B cell (primary cell): ENCODE results near the gene LRCOL1. TPM values are rescaled to one million over a fixed set of nuclear protein-coding genes. Genes with fewer than 3 reads are reported as not detected.

Experiments used
- ATAC-seq: fragments of 200-7000 bp; cut with Tn5 transposase; one replicate; pipeline ENCODE4 v1.10.0; 2021; ENCODE audit warnings: low read depth, mild to moderate bottlenecking, moderate number of reproducible peaks, moderate library complexity
- CTCF ChIA-PET: fragments of 350-600 bp; sonication (Branson Sonifier 250); formaldehyde crosslinking; loops from one replicate; lab custom pipeline; 2021; ENCODE audit warnings: antibody characterized with exemption, inconsistent platforms; lab: Charles Lee
- POLR2A ChIA-PET: fragments of 350-600 bp; sonication (Branson Sonifier 250); formaldehyde crosslinking; loops from one replicate; lab custom pipeline; 2021; ENCODE audit warnings: antibody characterized with exemption; lab: Charles Lee
- DNase-seq: peaks from one replicate; pipeline ENCODE4 v3.0.0; 2013
- H2AFZ ChIP-seq: 2 replicates; pipeline ENCODE4 v1.6.1; 2012; ENCODE audit warnings: mild to moderate bottlenecking, low read depth, low read length; ENCODE audit not compliant: insufficient read depth, poor library complexity, severe bottlenecking
- H3K27ac ChIP-seq, 2 donors: 1 replicate in 1 of 2; 2 replicates in 1 of 2; pipeline ENCODE4 v1.5.1; 2012 to 2013; ENCODE audit warnings: low read length in 2 of 2, mild to moderate bottlenecking in 2 of 2, moderate library complexity in 1 of 2
- H3K27me3 ChIP-seq, 4 experiments: fragments of 200-600 bp in 1 of 4; sonication (generic) in 1 of 4; replicated peaks in 1 of 4; 1 replicate in 2 of 4; 2 replicates in 2 of 4; pipeline versions ENCODE4 v1.6.1 to v1.7.0; 2013 to 2016; ENCODE audit warnings: low read length in 3 of 4, mild to moderate bottlenecking in 2 of 4, mixed read lengths in 1 of 4, moderate library complexity in 1 of 4; ENCODE audit not compliant: insufficient read depth in 4 of 4, control insufficient read depth in 3 of 4; ENCODE audit errors: control extremely low read depth in 1 of 4
- H3K36me3 ChIP-seq, 2 experiments: replicated peaks in 1 of 2; 1 replicate in 1 of 2; 2 replicates in 1 of 2; pipeline versions ENCODE4 v1.6.1 to v1.7.1; 2013; ENCODE audit warnings: low read length in 1 of 2; ENCODE audit not compliant: insufficient read depth in 2 of 2, control insufficient read depth in 1 of 2; ENCODE audit errors: control extremely low read depth in 1 of 2, extremely low read depth in 1 of 2
- H3K4me1 ChIP-seq, 2 donors: fragments of 200-600 bp in 1 of 2; sonication (generic) in 1 of 2; 1 replicate in 1 of 2; 2 replicates in 1 of 2; pipeline versions ENCODE4 v1.5.1 to v1.6.1; 2013 to 2017; ENCODE audit warnings: low read length in 2 of 2; ENCODE audit not compliant: control insufficient read depth in 2 of 2, insufficient read depth in 2 of 2
- H3K4me2 ChIP-seq: replicated peaks from 2 replicates; pipeline ENCODE3; 2012; ENCODE audit warnings: mild to moderate bottlenecking, low read depth, low read length; ENCODE audit not compliant: poor library complexity, severe bottlenecking
- H3K4me3 ChIP-seq, 5 experiments: fragments of 200-600 bp in 1 of 5; sonication (generic) in 1 of 5; 1 replicate in 3 of 5; 2 replicates in 2 of 5; pipeline versions ENCODE4 v1.5.1 to v1.7.0; 2011 to 2016; ENCODE audit warnings: low read length in 4 of 5, mild to moderate bottlenecking in 4 of 5, low read depth in 2 of 5, control low read depth in 1 of 5, moderate library complexity in 1 of 5; ENCODE audit not compliant: insufficient read depth in 1 of 5; ENCODE audit errors: control extremely low read depth in 1 of 5, extremely low read depth in 1 of 5
- H3K79me2 ChIP-seq: fragments of 200-600 bp; sonication (generic); one replicate; pipeline ENCODE4 v1.6.0; 2016; ENCODE audit warnings: low read length; ENCODE audit not compliant: control insufficient read depth, insufficient read depth
- H3K9ac ChIP-seq: fragments of 200-600 bp; sonication (generic); 2 replicates; pipeline ENCODE4 v1.6.1; 2017; ENCODE audit warnings: mild to moderate bottlenecking, low read length, moderate library complexity
- H3K9me3 ChIP-seq, 3 donors: one replicate each; pipeline versions ENCODE4 v1.6.1 to v1.7.1; 2013; ENCODE audit warnings: low read length in 2 of 3; ENCODE audit not compliant: control insufficient read depth in 2 of 3, insufficient read depth in 1 of 3; ENCODE audit errors: control extremely low read depth in 1 of 3
- H4K20me1 ChIP-seq: 2 replicates; pipeline ENCODE4 v1.6.0; 2012; ENCODE audit warnings: mild to moderate bottlenecking, low read length; ENCODE audit not compliant: insufficient read depth, control insufficient read depth, poor library complexity, severe bottlenecking
- H3K27ac Mint-ChIP-seq: one replicate; pipeline ENCODE4 v1.8.0; 2021; ENCODE audit warnings: mixed read lengths
- H3K27me3 Mint-ChIP-seq: one replicate; pipeline ENCODE4 v1.8.0; 2021; ENCODE audit warnings: mixed read lengths
- H3K4me1 Mint-ChIP-seq: one replicate; pipeline ENCODE4 v1.8.0; 2021; ENCODE audit warnings: mixed read lengths
- H3K4me3 Mint-ChIP-seq: one replicate; pipeline ENCODE4 v1.8.0; 2021; ENCODE audit warnings: mixed read lengths
- H3K9me3 Mint-ChIP-seq: one replicate; pipeline ENCODE4 v1.8.0; 2022; ENCODE audit warnings: mixed read lengths; ENCODE audit not compliant: insufficient read depth
- CTCF ChIP-seq: fragments of 200-600 bp; IDR thresholded peaks from one replicate; pipeline ENCODE4 v1.8.0; 2022; ENCODE audit warnings: antibody characterized with exemption, mild to moderate bottlenecking
- EZH2 ChIP-seq: IDR thresholded peaks from 2 replicates; pipeline ENCODE4 v1.6.1; 2012; ENCODE audit warnings: borderline replicate concordance, low read depth, mild to moderate bottlenecking, moderate library complexity, low read length; ENCODE audit not compliant: insufficient read depth, poor library complexity, severe bottlenecking
- WGBS: methylation state at CpG from one replicate; pipeline ENCODE4 v1.1.5; 2013; ENCODE audit warnings: missing lambda C conversion rate; ENCODE audit not compliant: insufficient coverage; 5-methylcytosine and 5-hydroxymethylcytosine counted together
- intact Hi-C: fragments of 100-400 bp; cut with micrococcal nuclease; formaldehyde crosslinking; loops from one replicate; pipeline ENCODE4 v1.10.0; 2022
- polyA plus RNA-seq: library from polyadenylated mRNA; depleted of rRNA; stranded (reverse); fragments of >200 nt; gene quantifications from 2 replicates; pipeline ENCODE4 v1.2.3, GENCODE V29; 2012
- total RNA-seq, 2 donors: library from RNA; stranded (reverse); fragments of 120-200 nt in 1 of 2; gene quantifications; 1 replicate in 1 of 2; 2 replicates in 1 of 2; pipeline versions ENCODE4 v1.2.3 to v1.2.4, GENCODE V29; 2013 to 2022

LRCOL1 gene
- total and polyA plus RNA-seq, 2 donors (not counting 1 experiment from before 2014, with no cell fraction given): not detected

GRCh38 chr12:132646850-132647249, 36.5 kb upstream of the LRCOL1 start:
- Histone ChIP-seq H3K4me1 (no peaks in the 10 kb centered on the region), H3K9me3 (no peaks in the 10 kb centered on the region), H3K27me3 (no peaks in the 10 kb centered on the region), H4K20me1 (no peaks in the 10 kb centered on the region), H3K9ac (no peak overlapping the region), H3K79me2 (no peaks in the 10 kb centered on the region), H3K27ac (no peak overlapping the region), H3K4me2 (no peak overlapping the region), H2AFZ (no peak overlapping the region), H3K36me3 (peaks cover 0 to 11% of the 10 kb centered on the region in 2 experiments), H3K4me3 (no peak overlapping the region)
- no peak overlapping the region for H3K4me3 Mint-ChIP-seq
- H3K27me3 Mint-ChIP-seq: no peaks in the 10 kb centered on the region
- no peak for DNase-seq
- H3K9me3 Mint-ChIP-seq: no peaks in the 10 kb centered on the region
- H3K27ac Mint-ChIP-seq: no peak overlapping the region
- ChIA-PET CTCF (no interaction called here), POLR2A (interaction anchor here (0.6 kb wide), 1 partner anchor 10 kb away, joined by 5 read pairs; no protein-coding TSS in a partner anchor)
- WGBS: 90% methylated on average over 2 of the region's 7 CpGs
- TF ChIP-seq CTCF (no peak), EZH2 (no peak)
- ATAC-seq: no peak
- intact Hi-C loops: no loop called here
- no peaks in the 10 kb centered on the region for H3K4me1 Mint-ChIP-seq

GRCh38 chr12:132642846-132643835, 32.8 kb upstream of the LRCOL1 start:
- no peaks in the 10 kb centered on the region for H3K79me2 ChIP-seq
- no peak overlapping the region for H3K27ac Mint-ChIP-seq
- WGBS: 98% methylated on average over 28 of the region's 30 CpGs
- no peak overlapping the region for H3K4me3 ChIP-seq
- no peaks in the 10 kb centered on the region for H3K9me3 ChIP-seq
- peaks cover 2 to 27% of the 10 kb centered on the region in 2 experiments for H3K36me3 ChIP-seq
- no peak for TF ChIP-seq CTCF
- no peak for TF ChIP-seq EZH2
- no peak overlapping the region for H3K4me2 ChIP-seq
- H3K9me3 Mint-ChIP-seq: no peaks in the 10 kb centered on the region
- DNase-seq (no peak), ATAC-seq (no peak)
- H3K27me3 Mint-ChIP-seq: no peaks in the 10 kb centered on the region
- no peaks in the 10 kb centered on the region for H3K27me3 ChIP-seq
- intact Hi-C loops: no loop called here
- no peaks in the 10 kb centered on the region for H3K4me1 ChIP-seq
- no peaks in the 10 kb centered on the region for H4K20me1 ChIP-seq
- POLR2A ChIA-PET: no interaction called here
- H2AFZ ChIP-seq: no peak overlapping the region
- H3K4me1 Mint-ChIP-seq: no peaks in the 10 kb centered on the region
- CTCF ChIA-PET: no interaction called here
- H3K27ac ChIP-seq: no peak overlapping the region
- H3K4me3 Mint-ChIP-seq: no peak overlapping the region
- no peak overlapping the region for H3K9ac ChIP-seq
